HG03432 (cell line): ENCODE measurements around the gene FETUB.
"Not testable (repeated sequence)": the region's sequence is repeated elsewhere in the genome, so short reads cannot be mapped to it uniquely, and the experiment has no call there.

Experiments used
- ATAC-seq: cut with Tn5 transposase; IDR thresholded peaks from one replicate; pipeline ENCODE4 v1.9.1; 2021; ENCODE audit warnings: mild to moderate bottlenecking, moderate library complexity; ENCODE audit not compliant: unreplicated experiment

Gene FETUB

DNA sequence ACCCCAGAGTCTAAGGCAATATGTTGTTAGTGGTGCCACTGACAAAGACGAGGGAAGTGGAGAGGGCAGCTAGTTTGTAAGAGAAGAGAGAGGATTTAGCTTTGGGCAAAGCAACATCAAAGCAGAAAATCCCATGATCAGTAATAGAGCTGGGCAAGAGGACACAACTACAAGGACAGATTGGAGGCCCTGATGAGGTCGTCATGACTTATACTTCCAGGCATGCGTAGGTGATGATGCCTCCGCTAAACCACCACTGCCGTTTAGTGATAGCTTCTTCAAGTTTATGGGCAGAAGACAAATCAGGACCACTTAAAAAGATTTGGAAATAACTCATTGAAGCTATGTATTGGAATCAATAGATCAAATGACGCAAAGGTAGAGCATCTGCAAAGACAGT is 28.2 kb downstream of the FETUB start:
- ATAC-seq: no peak

DNA sequence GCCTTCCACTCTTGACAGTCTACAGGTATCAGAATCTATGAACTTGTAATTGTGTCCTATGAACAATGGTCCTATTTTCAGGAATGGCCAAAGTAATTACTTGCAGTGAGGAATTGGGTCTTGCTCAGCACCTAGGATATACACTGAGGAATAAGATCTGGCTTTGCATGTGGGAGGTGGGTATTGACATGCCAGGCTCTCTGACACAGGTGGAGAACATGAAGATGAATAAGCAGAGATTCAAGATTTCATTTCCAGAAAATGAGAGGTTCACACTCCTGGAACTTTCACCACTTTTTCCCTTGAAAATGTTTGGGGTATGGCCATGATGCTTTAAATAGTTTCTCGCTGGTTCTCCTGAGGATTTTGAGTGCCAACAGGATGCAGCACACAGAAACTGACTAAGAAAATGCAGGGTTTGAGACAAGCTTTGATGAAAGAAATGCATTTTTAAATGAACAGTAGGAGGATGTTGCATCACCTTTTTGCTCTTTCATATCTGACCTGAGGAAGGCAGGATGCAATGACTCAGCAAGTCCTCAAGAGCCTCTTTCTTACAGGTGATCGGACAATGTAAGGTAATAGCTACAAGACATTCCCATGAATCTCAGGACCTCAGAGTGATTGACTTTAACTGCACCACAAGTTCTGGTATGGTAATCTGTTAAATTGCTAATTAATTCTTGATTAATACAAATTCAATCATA is 29.3 kb downstream of the FETUB start:
- ATAC-seq: no peak

DNA sequence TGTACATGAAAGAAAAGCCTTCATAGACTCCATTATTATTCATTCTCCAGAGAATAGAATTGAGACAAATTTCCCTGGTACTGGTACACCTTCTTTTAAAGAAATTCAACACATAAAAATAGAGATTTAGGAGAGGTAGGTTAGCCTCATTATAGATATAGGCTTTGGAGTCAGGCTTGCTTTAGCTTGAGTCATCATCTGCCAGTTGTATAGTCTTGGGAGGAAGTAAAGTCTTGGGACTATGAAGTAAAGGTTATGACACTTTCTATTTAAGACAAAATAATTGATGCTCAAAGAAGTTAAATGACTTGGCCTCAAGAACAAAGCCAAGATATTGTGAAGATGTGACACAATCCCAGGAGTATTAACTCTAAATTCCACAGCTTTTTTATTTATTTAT is 30.0 kb downstream of the FETUB start:
- no peak for ATAC-seq

DNA sequence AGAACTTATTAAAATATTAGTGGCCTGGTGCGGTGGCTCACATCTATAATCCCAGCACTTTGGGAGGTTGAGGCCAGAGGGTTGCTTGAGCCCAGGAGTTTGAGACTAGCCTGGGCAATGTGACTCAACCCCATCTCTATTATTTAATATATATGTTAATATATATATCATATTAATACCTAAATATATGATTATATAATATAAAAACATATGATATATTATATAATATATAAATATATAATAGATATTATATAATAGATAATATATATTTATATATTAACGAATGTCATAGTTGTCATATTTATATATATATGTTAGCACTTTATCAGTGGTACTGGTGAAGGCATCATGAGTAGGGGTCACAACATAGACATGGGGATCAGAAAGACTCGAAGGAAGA is 30.9 kb downstream of the FETUB start:
- ATAC-seq: no peak

DNA sequence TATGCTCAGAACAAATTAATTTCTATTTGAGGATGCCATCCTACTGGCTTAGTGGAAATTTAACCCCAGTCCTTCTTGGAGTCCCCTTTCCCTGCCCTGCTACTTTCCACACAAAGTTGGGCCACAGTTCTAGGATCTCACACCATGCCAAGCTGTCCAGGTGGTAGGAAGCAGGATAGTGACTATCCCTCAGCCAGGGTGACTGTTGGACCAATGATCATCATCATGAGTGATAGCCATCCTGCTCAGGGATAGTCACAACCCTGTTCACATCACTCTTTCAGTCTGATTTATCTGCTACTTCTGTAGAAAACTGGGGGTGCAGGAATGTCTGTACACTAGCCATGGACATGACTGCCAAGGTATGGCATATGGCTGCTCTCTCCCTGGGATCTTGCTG is 38.4 kb downstream of the FETUB start:
- ATAC-seq: no peak

DNA sequence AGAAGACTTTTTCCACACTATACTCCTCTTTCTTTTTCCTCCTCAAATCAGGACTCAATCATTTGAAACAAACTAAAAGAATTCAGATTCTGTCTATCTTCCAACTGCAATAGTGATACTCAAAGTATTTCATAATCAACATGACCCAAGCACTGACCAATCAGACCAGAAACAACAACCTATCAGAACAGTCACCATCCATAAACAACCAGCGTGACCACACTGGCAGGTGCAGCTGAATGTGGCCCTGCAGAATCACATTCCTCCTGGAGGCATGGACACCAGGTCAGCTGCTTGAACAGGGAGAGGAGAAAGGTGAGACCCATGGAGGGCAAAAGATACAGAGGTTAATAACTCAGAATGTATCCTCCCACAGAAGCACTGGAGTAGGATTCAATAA is 39.0 kb downstream of the FETUB start:
- no peak for ATAC-seq

DNA sequence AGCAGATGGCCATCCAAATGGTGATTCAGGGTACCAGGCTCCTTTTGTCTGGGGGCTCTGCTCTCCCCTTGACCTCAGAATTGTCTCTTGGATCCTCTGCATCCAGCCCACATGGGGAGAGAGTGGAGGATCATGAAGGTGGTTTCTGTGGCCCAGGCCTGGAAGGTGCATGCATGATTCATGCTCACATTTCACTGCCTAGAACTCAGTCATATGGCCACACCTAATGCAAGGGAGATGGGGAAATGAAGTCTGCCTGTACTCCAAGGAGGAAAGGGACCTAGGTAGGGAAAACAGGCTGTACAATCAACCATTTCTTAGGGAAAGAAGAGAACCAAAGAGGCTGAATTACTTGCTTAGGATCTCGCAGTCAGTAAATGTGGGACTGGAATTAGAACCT is 40.7 kb downstream of the FETUB start:
- ATAC-seq: no peak

DNA sequence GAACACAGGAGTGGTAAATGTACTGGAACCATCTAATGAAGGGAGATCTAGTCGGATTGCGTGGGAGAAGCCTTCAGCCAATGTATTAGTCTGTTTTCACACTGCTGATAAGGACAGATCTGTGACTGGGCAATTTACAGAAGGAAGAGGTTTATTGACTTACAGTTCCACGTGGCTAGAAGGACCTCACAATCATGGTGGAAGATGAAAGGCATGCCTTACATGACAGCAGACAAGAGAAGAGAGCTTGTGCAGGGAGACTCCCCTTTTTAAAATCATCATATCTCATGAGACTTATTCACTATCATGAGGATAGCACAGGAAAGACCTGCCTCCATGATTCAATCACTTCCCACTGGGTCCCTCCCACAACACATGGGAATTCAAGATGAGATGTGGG is 42.6 kb downstream of the FETUB start:
- no peak for ATAC-seq

DNA sequence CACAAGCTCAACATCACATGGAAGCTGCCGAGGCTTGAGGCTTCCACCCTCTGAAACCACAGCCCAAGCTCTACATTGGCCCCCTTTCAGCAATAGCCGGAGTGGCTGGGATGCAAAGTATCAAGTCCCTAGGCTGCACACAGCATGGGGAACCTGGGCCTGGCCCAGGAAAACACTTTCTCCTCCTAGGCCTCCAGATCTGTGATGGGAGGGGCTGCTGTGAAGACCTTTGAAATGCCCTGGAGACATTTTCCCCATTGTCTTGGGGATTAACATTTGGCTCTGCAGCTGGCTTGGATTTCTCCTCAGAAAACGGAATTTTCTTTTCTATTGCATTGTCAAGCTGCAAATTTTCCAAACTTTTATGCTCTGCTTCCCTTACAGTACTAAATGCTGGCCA is 43.8 kb downstream of the FETUB start:
- ATAC-seq: no peak

DNA sequence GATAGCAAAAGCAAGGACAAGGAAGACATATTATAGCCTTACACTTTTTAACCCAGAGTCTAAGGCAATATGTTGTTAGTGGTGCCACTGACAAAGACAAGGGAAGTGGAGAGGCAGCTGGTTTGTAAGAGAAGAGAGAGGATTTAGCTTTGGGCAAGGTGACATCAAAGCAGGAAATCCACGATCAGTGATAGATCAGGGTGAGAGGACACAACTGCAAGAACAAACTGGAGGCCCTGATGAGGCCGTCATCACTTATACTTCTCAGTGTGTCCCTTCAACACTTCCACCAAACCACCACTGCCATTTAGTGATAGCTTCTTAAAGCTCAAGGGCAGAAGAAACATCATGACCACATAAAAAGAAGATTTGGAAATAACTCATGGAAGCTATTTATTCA is 46.3 kb downstream of the FETUB start:
- not testable (repeated sequence) for ATAC-seq

DNA sequence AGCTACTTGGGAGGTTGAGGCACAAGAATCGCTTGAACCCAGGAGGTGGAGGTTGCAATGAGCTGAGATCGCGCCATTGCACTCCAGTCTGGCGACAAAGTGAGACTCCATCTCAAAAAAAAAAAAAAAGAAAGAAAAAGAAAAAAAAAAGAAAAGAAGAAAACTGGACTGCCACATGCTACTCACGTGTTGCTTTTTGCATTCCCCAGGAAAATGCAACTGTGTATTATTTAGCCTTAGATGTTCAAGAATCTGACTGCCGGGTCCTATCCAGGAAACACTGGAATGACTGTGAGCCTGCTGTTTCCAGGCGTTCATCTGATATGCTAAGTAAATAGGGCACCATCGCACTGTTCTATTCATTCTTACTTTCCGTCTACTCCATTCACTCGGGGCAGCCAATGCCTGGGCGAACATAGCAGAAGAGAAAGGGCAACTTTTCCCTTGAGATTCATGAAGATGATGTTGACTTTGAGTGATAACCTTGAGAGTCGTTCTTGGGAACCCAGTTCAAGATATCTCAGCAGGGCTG is 47.0 kb downstream of the FETUB start:
- ATAC-seq: no peak

DNA sequence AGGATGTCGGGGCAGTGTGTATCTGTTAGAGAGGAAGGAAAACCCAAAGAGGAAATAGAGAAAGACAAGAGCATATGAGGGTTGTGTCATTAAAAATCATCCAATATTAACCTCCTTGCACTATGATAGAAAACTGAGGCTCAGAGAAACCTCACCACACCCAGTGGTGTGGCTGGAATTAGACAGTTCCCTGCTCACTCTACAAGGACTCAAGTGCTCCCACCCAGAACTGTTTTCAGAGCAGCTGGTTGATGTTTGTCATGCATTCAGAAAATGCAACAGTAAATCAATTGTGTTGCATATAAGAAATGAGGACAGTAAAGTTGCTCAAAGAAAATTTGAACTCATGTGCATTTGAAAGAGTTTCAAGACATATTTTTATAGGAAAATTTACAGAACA is 50.1 kb downstream of the FETUB start:
- not testable (repeated sequence) for ATAC-seq

DNA sequence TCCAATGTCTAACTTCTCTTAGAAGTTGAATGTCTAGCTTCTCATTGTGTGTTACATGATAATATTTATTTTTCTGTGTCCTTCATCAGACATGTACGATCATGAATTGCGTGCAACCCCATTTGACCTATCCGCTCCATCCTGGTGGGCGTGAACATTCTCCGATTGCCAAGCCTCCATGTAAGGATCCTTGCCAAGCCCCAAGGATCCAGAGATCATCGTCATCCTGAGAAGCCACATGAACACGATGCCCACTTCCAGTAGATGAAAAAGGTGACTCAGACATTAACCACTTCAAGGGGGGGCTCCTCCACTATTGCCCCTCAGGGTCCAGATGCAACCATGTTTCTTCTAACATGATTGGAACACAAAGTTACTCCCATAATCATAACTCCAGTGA is 51.5 kb downstream of the FETUB start:
- ATAC-seq: no peak

DNA sequence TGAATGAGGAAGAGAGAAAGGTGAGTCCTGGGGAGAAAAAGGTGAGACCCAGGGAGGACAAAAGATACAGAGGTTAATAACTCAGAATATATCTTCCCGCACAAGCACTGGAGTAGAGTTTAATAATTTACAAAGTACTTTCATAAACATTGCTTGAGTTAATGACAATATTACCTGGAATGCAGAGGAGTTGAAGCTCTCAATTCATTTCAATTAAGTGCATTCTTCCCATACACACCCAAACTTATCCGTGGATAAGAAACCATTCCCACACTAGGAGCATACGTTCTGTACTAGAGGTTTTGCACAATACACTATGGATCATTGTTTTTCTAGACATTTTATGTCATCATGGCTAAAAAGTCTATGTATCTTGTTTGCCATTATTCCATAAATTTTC is 53.6 kb downstream of the FETUB start:
- no peak for ATAC-seq

DNA sequence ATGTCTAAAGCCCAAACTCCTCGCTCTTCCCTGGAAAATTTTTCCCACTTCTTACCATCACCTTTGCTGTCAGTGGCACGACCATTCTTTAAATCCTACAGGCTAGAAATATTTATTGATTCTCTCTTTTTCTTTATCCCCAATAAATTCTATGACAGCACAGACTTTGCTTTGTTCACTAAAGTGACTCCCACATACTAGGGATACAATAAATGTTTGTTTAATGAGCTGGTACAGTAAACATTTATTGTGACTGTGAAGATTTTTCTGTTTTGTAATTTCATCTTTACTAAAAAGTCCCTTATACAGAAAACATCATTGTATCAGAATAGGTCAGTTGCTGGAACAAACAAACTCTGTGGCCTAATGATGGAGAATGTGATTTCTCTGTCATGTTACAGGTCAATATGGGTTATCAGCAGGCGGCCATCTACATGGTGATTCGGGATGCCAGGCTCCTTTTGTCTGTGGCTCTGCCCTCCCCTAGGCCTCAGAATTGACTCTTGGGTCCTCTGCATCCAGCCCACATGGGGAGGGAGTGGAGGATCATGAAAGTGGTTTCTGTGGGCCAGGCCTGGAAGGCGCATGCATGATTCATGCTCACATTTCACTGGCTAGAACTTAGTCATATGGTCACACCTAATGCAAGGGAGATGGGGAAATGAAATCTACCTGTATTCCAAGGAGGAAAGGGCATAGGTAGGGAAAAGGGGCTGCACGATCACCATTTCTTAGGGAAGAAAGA is 54.3 kb downstream of the FETUB start:
- ATAC-seq: no peak

DNA sequence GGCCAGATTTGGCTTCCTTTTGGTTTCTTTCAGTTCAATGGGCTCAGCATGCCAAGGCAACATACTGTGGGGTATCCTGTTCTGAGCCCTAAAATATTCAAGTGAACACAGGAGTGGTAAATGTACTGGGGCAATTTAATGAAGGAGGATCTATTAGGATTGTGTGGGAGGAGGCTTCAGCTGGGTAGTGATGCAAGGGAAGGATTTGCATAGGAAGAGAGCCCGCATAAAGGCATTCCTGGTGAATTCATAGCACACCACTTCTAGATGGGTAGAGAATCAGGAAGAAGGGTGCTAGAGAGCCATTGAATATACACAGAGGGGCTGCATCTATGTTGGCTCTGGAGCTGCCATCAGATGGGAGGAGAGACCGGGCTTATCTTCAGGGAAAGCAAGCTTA is 56.3 kb downstream of the FETUB start:
- no peak for ATAC-seq

DNA sequence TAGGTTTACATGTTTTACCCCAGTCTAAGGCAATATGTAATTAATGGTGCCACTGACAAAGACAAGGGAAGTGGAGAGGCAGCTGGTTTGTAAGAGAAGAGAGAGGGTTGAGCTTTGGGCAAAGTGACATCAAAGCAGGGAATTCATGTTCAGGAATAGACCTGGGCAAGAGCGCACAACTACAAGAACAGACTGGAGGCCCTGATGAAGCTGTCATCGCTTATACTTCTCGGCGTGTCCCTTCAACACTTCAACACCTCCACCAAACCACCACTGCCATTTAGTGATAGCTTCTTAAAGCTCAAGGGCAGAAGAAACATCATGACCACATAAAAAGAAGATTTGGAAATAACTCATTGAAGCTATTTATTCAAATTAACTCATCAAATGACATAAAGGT is 57.3 kb downstream of the FETUB start:
- no peak for ATAC-seq

DNA sequence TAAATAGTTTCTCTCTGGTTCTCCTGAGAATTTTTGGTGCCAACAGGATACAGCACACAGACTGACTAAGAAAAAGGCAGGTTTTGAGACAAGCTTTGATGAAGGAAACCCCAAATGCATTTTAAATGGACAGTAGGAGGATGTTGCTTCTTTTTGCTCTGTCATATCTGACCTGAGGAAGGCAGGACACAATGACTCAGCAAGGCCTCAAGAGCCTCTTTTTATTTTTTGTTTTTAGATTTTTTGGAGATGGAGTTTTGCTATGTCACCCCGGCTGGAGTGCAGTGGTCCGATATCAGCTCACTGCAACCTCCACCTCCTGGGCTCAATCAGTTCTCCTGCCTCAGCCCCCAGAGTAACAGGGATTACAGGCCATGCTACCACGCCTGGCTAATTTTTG is 60.1 kb downstream of the FETUB start:
- no peak for ATAC-seq

DNA sequence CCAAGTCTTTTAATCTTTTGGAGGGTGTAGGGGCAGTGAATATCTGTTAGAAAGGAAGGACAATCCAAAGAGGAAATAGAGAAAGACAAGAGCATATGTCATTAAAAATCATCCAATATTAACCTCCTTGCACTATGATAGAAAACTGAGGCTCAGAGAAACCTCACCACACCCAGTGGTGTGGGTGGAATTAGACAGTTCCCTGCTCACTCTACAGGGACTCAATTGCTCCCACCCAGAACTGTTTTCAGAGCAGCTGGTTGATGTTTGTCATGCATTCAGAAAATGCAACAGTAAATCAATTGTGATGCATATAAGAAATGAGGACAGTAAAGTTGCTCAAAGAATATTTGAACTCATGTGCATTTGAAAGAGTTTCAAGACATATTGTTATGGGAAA is 62.3 kb downstream of the FETUB start:
- ATAC-seq: not testable (repeated sequence)
